ENCODE measurements around the gene MAN2B2.

The MAN2B2 gene

DNA sequence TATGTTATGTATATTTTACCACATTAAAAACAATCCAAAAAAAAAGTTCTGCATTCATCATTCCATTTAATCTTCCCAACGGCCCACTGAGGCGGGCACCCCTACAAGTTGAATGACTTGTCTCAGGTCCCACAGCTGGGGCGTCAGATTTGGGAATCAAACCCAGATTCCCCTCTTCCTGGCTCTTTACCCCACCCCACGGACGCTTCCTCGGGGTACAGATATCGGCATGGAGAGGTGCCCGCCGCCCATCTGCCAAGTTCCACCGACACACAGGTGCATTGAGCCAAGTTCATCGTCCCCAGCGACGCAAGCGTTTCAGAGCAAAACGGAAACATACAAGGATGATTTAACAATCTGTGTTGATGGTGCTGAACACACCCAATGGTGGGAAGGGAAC lies 36.9 kb upstream of the MAN2B2 start:
- Histone ChIP-seq H3K27me3 (ENCODE audit: insufficient read depth, low read depth, severe bottlenecking) (no peaks in the 10 kb centered on the region), H3K4me3 (ENCODE audit: low read depth, low read length) (no peak overlapping the region), H3K36me3 (no peaks in the 10 kb centered on the region), H3K27ac (no peak overlapping the region), H3K9me3 (ENCODE audit: severe bottlenecking) (peaks cover 6% of the 10 kb centered on the region)
- no peak for TF ChIP-seq CTCF (IDR thresholded peaks at IDR 0.05; ENCODE audit: low read depth, low read length)
- no peak for DNase-seq

- Histone ChIP-seq H3K27ac (no peak overlapping the region), H3K4me3 (ENCODE audit: low read depth, low read length) (no peak overlapping the region), H3K36me3 (no peaks in the 10 kb centered on the region), H3K9me3 (ENCODE audit: severe bottlenecking) (peaks cover 6% of the 10 kb centered on the region), H3K27me3 (ENCODE audit: insufficient read depth, low read depth, severe bottlenecking) (no peaks in the 10 kb centered on the region)
- DNase-seq: no peak
- TF ChIP-seq CTCF (IDR thresholded peaks at IDR 0.05; ENCODE audit: low read depth, low read length): no peak
Measured at GRCh38 chr4:6538575-6538974, 36.4 kb upstream of the MAN2B2 start.

GRCh38 chr4:6539009-6539764 lies 35.8 kb upstream of the MAN2B2 start:
- H3K9me3 ChIP-seq (ENCODE audit: severe bottlenecking): peaks cover 6% of the 10 kb centered on the region
- no peak for TF ChIP-seq CTCF (IDR thresholded peaks at IDR 0.05; ENCODE audit: low read depth, low read length)
- no peaks in the 10 kb centered on the region for H3K27me3 ChIP-seq (ENCODE audit: insufficient read depth, low read depth, severe bottlenecking)
- no peaks in the 10 kb centered on the region for H3K36me3 ChIP-seq
- no peak overlapping the region for H3K4me3 ChIP-seq (ENCODE audit: low read depth, low read length)
- no peak overlapping the region for H3K27ac ChIP-seq
- no peak for DNase-seq

DNA sequence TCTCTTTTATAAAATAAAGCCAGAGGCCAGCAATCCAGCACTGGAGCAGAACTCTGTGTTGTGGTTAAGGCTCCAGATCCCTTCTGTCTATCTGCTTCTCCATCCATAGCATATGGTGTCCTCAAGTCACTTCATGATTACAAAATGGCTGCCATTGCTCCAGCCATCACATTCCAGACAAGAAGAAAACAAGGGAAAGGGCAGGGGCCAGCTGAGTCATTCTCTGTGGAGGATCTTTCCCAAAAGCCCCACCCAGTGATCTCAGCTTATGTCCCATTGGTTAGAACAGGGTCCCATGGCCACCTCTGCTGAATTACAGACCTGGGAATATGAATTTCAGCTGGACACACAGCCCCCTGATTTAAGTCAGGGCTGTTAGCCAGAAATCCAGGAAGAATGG lies 34.1 kb upstream of the MAN2B2 start:
- Histone ChIP-seq H3K36me3 (no peaks in the 10 kb centered on the region), H3K27ac (no peak overlapping the region), H3K9me3 (ENCODE audit: severe bottlenecking) (peaks cover 6% of the 10 kb centered on the region), H3K4me3 (ENCODE audit: low read depth, low read length) (no peak overlapping the region), H3K27me3 (ENCODE audit: insufficient read depth, low read depth, severe bottlenecking) (no peaks in the 10 kb centered on the region)
- DNase-seq: no peak
- no peak for TF ChIP-seq CTCF (IDR thresholded peaks at IDR 0.05; ENCODE audit: low read depth, low read length)

DNA sequence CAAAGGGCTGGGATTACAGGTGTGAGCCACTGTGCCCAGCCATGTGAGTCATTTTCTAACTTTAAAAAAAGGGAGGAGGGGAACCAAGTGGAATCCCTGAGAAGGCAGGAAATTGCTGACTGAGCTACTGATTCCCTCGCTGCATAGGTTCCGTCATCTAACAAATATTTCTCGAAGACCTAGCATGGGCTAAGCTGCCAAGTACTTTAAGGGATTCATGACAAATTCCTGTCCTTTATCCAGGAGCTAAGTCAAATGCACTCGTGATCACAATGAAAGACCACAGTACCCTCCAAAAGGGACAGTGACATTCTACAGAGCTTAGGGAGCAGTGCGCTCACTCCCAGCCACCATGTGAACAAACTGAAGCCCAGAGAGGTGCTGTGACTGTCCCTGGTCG lies 33.2 kb upstream of the MAN2B2 start:
- Histone ChIP-seq H3K36me3 (no peaks in the 10 kb centered on the region), H3K4me3 (ENCODE audit: low read depth, low read length) (no peak overlapping the region), H3K27me3 (ENCODE audit: insufficient read depth, low read depth, severe bottlenecking) (no peaks in the 10 kb centered on the region), H3K27ac (peak overlapping the region; percentile 10), H3K9me3 (ENCODE audit: severe bottlenecking) (peaks cover 6% of the 10 kb centered on the region)
- DNase-seq: no peak
- no peak for TF ChIP-seq CTCF (IDR thresholded peaks at IDR 0.05; ENCODE audit: low read depth, low read length)

- Histone ChIP-seq H3K36me3 (no peaks in the 10 kb centered on the region), H3K9me3 (ENCODE audit: severe bottlenecking) (peaks cover 6% of the 10 kb centered on the region), H3K4me3 (ENCODE audit: low read depth, low read length) (no peak overlapping the region), H3K27ac (peak overlapping the region; percentile 52), H3K27me3 (ENCODE audit: insufficient read depth, low read depth, severe bottlenecking) (no peaks in the 10 kb centered on the region)
- TF ChIP-seq CTCF (IDR thresholded peaks at IDR 0.05; ENCODE audit: low read depth, low read length): peak; percentile 25; the same call in 1 of the 2 replicates
- peak; percentile 92 for DNase-seq
Measured at GRCh38 chr4:6542951-6543350, 32.0 kb upstream of the MAN2B2 start.

Data from WERI-Rb-1 (cell line).